Activated T-cell treated with anti-CD3 and anti-CD28 coated beads, Interleukin-2, amount 50 U/mL, for 24 hours (primary cell): Measurements from ENCODE around the gene PTPMT1.
"Not testable (repeated sequence)": the region's sequence is repeated elsewhere in the genome, so short reads cannot be mapped to it uniquely, and the experiment has no call there.

ENCODE experiments used
- DNase-seq: peaks from one replicate; pipeline ENCODE4 v3.0.0-alpha.2; 2020
- H3K27ac Mint-ChIP-seq: 2 replicates; pipeline ENCODE4 v1.8.0; 2020; ENCODE audit warnings: mild to moderate bottlenecking, mixed read lengths
- H3K27me3 Mint-ChIP-seq: 2 replicates; pipeline ENCODE4 v1.8.0; 2020; ENCODE audit warnings: mixed read lengths
- H3K36me3 Mint-ChIP-seq: 2 replicates; pipeline ENCODE4 v1.8.0; 2020; ENCODE audit warnings: low read depth, mixed read lengths
- H3K4me1 Mint-ChIP-seq: 2 replicates; pipeline ENCODE4 v1.8.0; 2020; ENCODE audit warnings: low read depth, mixed read lengths
- H3K4me3 Mint-ChIP-seq: 2 replicates; pipeline ENCODE4 v1.8.0; 2020; ENCODE audit warnings: mild to moderate bottlenecking, moderate library complexity, mixed read lengths
- H3K9me3 Mint-ChIP-seq: 2 replicates; pipeline ENCODE4 v1.8.0; 2020; ENCODE audit warnings: mixed read lengths

Gene PTPMT1

GRCh38 chr11:47565340-47566148 is at the start of gene PTPMT1:
TSS of gene PTPMT1 (plus strand) at chr11:47565599. CDS start at chr11:47565623, 24 bp downstream.
- H3K27me3 Mint-ChIP-seq, result no peaks in the 10 kb centered on the region
- H3K27ac Mint-ChIP-seq, result peak within 1 kb of the TSS; percentile 93
- H3K9me3 Mint-ChIP-seq, result no peaks in the 10 kb centered on the region
- peak; percentile 81 for DNase-seq
- H3K4me1 Mint-ChIP-seq, result peaks cover 31% of the 10 kb centered on the region
- H3K36me3 Mint-ChIP-seq, result peaks cover 41% of the 10 kb centered on the region
- peak within 1 kb of the TSS; percentile 88 for H3K4me3 Mint-ChIP-seq

DNA sequence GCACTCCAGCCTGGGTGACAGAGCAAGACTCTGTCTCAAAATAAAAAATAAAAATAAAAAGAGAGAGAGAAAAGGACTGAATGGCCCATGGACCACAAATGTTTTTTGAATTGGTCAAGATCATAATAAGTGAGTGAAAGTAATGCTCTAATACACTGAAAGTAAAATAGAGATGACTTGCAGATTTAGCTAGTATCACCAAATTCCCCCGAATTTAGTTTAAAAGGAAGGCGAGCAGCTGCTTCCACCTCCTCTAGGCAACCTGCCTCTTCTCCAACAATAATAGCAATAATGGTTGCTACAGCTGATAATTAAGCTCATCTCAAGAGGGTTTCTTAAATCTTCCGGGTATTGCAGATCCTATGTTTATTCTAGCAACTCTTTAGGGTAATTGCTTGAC is 49.2 kb upstream of the PTPMT1 start:
- no peak for DNase-seq
- Mint-ChIP-seq H3K36me3 (peaks cover 29% of the 10 kb centered on the region), H3K4me1 (peaks cover 84% of the 10 kb centered on the region), H3K27ac (peak overlapping the region; percentile 77), H3K4me3 (no peak overlapping the region), H3K27me3 (no peaks in the 10 kb centered on the region), H3K9me3 (no peaks in the 10 kb centered on the region)

- Mint-ChIP-seq H3K36me3 (peaks cover 24% of the 10 kb centered on the region), H3K9me3 (no peaks in the 10 kb centered on the region), H3K27me3 (no peaks in the 10 kb centered on the region), H3K27ac (peak overlapping the region; percentile 67), H3K4me3 (no peak overlapping the region), H3K4me1 (peaks cover 82% of the 10 kb centered on the region)
- DNase-seq, result no peak
Observed at GRCh38 chr11:47516984-47517853, 48.2 kb upstream of the PTPMT1 start.

GRCh38 chr11:47518212-47518964 is 47.0 kb upstream of the PTPMT1 start:
- no peak for DNase-seq
- H3K4me3 Mint-ChIP-seq, result no peak overlapping the region
- peaks cover 26% of the 10 kb centered on the region for H3K36me3 Mint-ChIP-seq
- no peaks in the 10 kb centered on the region for H3K27me3 Mint-ChIP-seq
- peaks cover 80% of the 10 kb centered on the region for H3K4me1 Mint-ChIP-seq
- H3K27ac Mint-ChIP-seq, result peak overlapping the region; percentile 67
- no peaks in the 10 kb centered on the region for H3K9me3 Mint-ChIP-seq

DNA sequence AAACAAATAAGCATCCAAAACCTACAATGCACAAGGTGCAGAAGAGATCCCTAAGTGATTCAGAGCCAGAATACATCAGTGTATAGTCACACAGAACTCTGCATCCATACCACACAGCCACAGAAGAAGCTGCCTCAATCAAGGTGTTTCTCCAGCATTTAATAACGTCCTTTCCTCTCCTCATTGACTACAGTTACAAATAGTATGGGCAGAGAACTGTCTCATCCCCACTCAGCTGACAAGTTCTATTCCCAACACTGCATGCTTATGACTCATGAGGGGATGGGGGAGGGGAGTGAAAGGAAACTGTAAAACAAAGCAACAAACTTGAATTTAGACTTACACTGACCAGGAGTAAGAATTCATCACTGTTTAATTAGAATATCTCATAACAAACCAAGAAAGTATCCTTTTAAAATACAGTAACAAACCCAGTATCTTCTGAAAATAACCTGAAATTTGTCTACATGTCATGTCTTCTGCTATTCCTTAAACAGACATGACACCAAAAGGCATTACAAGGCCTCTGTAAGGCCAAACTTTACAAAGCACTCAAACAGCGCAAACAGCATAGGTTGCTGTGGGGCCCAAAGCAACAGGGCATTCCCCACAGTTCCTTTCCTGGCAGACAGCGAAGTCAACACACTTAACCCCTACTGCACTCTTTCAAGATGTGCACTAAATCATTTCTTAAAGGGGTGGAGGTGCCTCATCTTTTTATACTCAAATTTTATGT is 41.7 kb upstream of the PTPMT1 start:
- peaks cover 80% of the 10 kb centered on the region for H3K4me1 Mint-ChIP-seq
- H3K27me3 Mint-ChIP-seq, result no peaks in the 10 kb centered on the region
- H3K36me3 Mint-ChIP-seq, result peaks cover 35% of the 10 kb centered on the region
- peak overlapping the region; percentile 88 for H3K27ac Mint-ChIP-seq
- no peaks in the 10 kb centered on the region for H3K9me3 Mint-ChIP-seq
- no peak for DNase-seq
- H3K4me3 Mint-ChIP-seq, result peak overlapping the region; percentile 46

DNA sequence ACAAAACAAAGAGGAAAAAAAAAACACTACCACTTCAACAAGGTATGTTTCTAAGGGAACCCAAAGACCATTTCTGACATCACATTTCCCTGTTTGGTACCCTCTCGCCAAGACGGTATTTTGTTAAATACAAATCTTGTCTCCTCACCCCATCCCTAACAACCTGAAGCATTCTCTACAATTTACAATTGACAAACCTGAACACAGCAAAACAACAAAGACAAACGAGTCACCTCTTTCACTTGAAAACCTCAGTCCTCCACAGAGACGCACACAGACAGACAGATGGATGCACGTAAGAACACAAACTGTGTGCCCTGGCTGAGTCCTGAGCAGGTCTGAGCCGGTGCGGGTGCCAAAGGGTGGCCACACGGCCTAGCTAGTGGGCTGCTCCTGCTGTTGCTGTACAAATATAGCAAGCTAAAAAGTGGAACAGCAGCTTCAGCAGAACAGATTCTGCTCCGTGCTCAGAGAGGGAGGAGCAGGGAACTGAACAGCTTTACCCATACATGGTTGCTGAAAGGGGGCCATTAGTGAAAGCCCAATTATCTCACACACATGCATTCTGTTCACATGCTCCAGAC is 41.0 kb upstream of the PTPMT1 start:
- H3K4me3 Mint-ChIP-seq, result peak overlapping the region; percentile 46
- DNase-seq, result no peak

DNA sequence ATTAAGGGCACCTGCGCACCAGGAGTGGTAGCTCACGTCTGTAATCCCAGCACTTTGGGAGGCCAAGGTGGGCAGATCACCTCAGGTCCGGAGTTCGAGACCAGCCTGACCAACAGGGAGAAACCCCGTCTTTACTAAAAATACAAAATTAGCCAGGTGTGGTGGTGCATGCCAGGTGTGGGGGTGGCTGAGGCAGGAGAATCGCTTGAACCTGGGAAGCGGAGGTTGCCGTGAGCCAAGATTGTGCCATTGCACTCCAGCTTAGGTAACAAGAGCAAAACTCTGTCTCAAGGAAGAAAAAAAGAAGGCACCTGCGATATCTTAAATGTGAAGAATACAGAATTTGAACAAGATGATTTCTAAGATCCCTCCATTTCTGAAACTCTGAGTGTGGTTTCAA is 39.4 kb upstream of the PTPMT1 start:
- not testable (repeated sequence) for H3K4me3 Mint-ChIP-seq

More for the DNA sequence above, 41.0 kb upstream of the PTPMT1 start:
- H3K27ac Mint-ChIP-seq, result peak overlapping the region; percentile 88
- peaks cover 35% of the 10 kb centered on the region for H3K36me3 Mint-ChIP-seq
- no peaks in the 10 kb centered on the region for H3K9me3 Mint-ChIP-seq
- H3K27me3 Mint-ChIP-seq, result no peaks in the 10 kb centered on the region
- H3K4me1 Mint-ChIP-seq, result peaks cover 74% of the 10 kb centered on the region

GRCh38 chr11:47527186-47527585 is 38.2 kb upstream of the PTPMT1 start:
- H3K27me3 Mint-ChIP-seq, result no peaks in the 10 kb centered on the region
- H3K4me3 Mint-ChIP-seq, result no peak overlapping the region
- H3K9me3 Mint-ChIP-seq, result no peaks in the 10 kb centered on the region
- H3K4me1 Mint-ChIP-seq, result peaks cover 73% of the 10 kb centered on the region
- peaks cover 42% of the 10 kb centered on the region for H3K36me3 Mint-ChIP-seq
- no peak for DNase-seq
- H3K27ac Mint-ChIP-seq, result peak overlapping the region; percentile 40

More for the DNA sequence above, 39.4 kb upstream of the PTPMT1 start:
- not testable (repeated sequence) for H3K9me3 Mint-ChIP-seq, H3K27me3 Mint-ChIP-seq, DNase-seq
- peaks cover 40% of the 10 kb centered on the region for H3K36me3 Mint-ChIP-seq
- H3K27ac Mint-ChIP-seq, result peak overlapping the region; percentile 85
- peaks cover 74% of the 10 kb centered on the region for H3K4me1 Mint-ChIP-seq

DNA sequence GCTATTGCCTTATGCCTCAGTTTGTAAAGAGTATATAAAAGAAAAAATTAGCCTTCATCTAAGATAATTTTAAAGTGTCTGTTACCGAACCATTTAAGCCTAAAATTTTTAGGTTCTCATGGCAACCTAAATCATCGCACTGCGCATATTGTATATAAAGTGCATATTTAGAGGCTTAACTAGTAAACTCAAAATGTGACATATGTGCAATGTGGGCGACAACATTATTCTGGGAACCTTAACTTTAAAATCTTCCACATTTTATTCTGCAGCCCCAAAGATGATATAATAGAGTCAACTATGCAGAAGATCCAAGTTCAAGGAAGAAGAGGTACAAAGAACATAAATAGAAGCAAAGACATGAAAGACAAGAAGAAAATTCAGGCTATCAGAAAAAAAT is 35.4 kb upstream of the PTPMT1 start:
- Mint-ChIP-seq H3K36me3 (peaks cover 55% of the 10 kb centered on the region), H3K27ac (peak overlapping the region; percentile 63), H3K4me3 (no peak overlapping the region), H3K27me3 (no peaks in the 10 kb centered on the region), H3K4me1 (peaks cover 64% of the 10 kb centered on the region), H3K9me3 (no peaks in the 10 kb centered on the region)
- no peak for DNase-seq

- Mint-ChIP-seq H3K27ac (peak overlapping the region; percentile 63), H3K4me1 (peaks cover 59% of the 10 kb centered on the region), H3K36me3 (peaks cover 55% of the 10 kb centered on the region)
- not testable (repeated sequence) for H3K4me3 Mint-ChIP-seq, H3K9me3 Mint-ChIP-seq, DNase-seq, H3K27me3 Mint-ChIP-seq
Observed at GRCh38 chr11:47530721-47531120, 34.7 kb upstream of the PTPMT1 start.

DNA sequence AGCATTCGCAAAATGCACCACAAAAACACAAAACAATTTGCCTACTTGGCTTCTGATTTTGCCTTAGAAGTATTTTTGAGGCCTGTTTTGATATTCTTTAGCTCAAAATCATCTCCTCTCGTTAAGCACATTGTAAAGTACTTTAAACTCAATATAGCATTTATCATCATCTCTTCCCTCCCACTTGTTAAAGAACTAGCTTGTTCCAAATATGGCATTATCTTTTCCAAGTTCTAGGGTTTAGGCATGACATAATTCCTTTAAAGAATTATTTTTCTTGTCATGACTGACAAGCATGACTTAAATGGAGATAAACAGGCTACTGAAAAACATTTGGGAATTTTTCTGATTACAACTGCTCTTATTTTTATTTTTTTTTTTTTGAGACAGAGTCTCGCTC is 33.7 kb upstream of the PTPMT1 start:
- Mint-ChIP-seq H3K27me3 (no peaks in the 10 kb centered on the region), H3K4me3 (no peak overlapping the region), H3K9me3 (no peaks in the 10 kb centered on the region), H3K4me1 (peaks cover 55% of the 10 kb centered on the region), H3K27ac (peak overlapping the region; percentile 66), H3K36me3 (peaks cover 55% of the 10 kb centered on the region)
- no peak for DNase-seq

GRCh38 chr11:47532597-47533213 is 32.7 kb upstream of the PTPMT1 start:
- Mint-ChIP-seq H3K4me1 (peaks cover 54% of the 10 kb centered on the region), H3K9me3 (no peaks in the 10 kb centered on the region), H3K27ac (peak overlapping the region; percentile 71), H3K4me3 (no peak overlapping the region), H3K36me3 (peaks cover 62% of the 10 kb centered on the region), H3K27me3 (no peaks in the 10 kb centered on the region)
- no peak for DNase-seq

GRCh38 chr11:47533690-47534151 is 31.7 kb upstream of the PTPMT1 start:
- no peak for DNase-seq
- H3K9me3 Mint-ChIP-seq, result no peaks in the 10 kb centered on the region

More at GRCh38 chr11:47533690-47534151, 31.7 kb upstream of the PTPMT1 start:
- Mint-ChIP-seq H3K4me3 (no peak overlapping the region), H3K36me3 (peaks cover 62% of the 10 kb centered on the region), H3K27me3 (no peaks in the 10 kb centered on the region), H3K4me1 (peaks cover 54% of the 10 kb centered on the region), H3K27ac (peak overlapping the region; percentile 61)
